GM18508 (cell line): Measurements from ENCODE around the gene SLC2A1.
"Not testable (repeated sequence)": the region's sequence is repeated elsewhere in the genome, so short reads cannot be mapped to it uniquely, and the experiment has no call there.

Experiments used
- ATAC-seq: cut with Tn5 transposase; IDR thresholded peaks from one replicate; pipeline ENCODE4 v1.9.1; 2021; ENCODE audit warnings: moderate number of reproducible peaks; ENCODE audit not compliant: insufficient read depth, unreplicated experiment

The SLC2A1 gene

DNA sequence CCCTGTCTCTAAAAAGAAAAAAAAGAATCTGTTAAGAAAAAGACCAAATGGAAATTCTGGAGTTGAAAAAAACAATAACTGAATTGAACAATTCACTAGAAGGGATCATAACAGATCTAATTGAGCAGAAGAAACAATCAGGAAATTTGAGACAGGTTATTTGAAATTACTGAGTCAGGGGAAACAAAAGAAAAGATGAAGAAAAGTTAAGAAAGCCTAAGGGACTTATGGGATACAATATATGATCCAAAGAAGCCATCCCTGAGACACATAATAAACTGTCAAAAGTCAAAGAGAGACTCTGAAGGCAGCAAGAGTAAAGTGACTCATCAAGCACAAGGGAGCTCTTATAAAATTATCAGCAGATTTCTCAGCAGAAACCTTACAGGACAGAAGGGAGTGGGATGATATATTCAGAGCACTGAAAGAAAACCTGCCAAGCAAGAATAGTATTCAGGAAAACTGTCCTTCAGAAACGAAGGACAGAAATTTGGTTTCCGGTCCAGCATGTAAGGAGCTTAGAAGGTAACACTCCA lies 44.5 kb downstream of the SLC2A1 start:
- ATAC-seq = no peak

DNA sequence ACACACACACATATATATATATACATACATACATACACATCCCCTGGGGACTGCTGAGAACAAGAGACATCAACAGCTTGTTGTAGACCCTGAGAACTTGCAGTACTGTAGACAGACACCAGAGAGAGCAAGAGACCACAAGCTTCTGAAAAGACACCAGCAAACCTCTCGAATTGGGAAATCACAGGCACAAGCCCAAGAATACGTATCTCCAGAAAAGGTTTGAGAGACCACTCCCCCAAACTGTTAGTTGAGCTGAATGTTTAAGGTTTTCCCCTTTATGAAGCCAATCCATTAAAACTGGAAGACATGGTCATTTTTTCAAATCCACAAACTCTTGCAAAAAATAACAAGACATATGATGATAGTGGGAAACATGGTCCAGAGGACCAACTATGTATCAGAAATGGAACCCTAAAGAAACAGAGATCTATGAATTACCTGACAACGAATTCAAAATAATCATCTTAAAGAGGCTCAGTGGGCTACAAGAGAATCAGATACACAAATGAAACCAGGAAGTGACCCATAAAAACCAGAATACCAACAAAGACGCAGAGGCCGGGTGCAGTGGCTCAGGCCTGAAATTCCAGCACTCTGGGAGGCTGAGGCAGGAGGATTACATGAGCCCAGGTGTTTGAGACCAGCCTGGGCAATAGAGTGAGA lies 45.1 kb downstream of the SLC2A1 start:
- ATAC-seq = no peak

DNA sequence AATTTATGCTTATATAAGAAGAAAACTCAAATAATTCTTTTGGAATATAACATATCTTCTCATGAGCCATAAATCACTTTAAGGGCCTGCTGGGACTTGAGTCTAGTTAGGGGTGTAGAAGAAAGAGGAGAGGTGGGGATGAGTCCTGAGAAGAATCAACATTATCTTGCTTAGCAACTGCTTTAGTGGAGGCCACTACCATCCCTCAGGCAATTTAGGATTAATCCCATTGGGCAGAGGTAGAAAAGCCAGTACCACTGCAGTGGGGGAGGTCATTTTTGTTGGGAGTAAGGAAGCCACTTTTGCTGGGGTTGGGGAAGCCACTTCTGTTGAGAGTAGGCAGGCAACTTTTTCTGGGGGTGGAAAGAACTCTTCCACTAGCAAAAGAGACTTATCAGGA lies 47.7 kb downstream of the SLC2A1 start:
- ATAC-seq = no peak

GRCh38 chr1:42908046-42908445 lies 50.6 kb downstream of the SLC2A1 start:
- ATAC-seq = no peak

- no peak for ATAC-seq
Measured at GRCh38 chr1:42904434-42904833, 54.2 kb downstream of the SLC2A1 start.

GRCh38 chr1:42899960-42900359 lies 58.7 kb downstream of the SLC2A1 start:
- not testable (repeated sequence) for ATAC-seq

GRCh38 chr1:42891465-42892138 lies 67.1 kb downstream of the SLC2A1 start:
- no peak for ATAC-seq

GRCh38 chr1:42889264-42889663 lies 69.4 kb downstream of the SLC2A1 start:
- no peak for ATAC-seq

- no peak for ATAC-seq
Measured at GRCh38 chr1:42888013-42888633, 70.5 kb downstream of the SLC2A1 start.

DNA sequence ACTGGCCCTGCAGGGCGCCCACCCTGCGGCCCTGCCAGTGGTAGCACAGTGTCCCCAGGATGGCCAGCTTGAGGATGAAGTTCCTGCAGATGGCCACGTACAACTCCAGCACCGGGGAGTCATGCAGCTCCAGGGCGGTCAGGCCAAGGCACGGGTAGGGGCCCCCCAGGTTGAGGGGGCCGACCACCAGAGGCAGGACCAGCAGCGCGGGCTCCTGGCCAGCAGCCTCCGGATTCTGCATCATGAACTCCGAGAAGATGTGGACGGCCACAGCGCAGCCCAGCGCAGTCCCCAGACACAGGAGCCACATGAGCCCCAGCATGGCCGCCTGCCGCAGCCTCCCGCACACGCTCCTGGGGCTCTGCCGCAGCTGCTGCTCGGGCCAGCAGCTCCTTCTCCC lies 71.3 kb downstream of the SLC2A1 start:
- no peak for ATAC-seq

- no peak for ATAC-seq
Measured at GRCh38 chr1:42886800-42887199, 71.9 kb downstream of the SLC2A1 start.

GRCh38 chr1:42886046-42886739 lies 72.5 kb downstream of the SLC2A1 start:
- no peak for ATAC-seq

- no peak for ATAC-seq
Measured at GRCh38 chr1:42880384-42880783, 78.3 kb downstream of the SLC2A1 start.

DNA sequence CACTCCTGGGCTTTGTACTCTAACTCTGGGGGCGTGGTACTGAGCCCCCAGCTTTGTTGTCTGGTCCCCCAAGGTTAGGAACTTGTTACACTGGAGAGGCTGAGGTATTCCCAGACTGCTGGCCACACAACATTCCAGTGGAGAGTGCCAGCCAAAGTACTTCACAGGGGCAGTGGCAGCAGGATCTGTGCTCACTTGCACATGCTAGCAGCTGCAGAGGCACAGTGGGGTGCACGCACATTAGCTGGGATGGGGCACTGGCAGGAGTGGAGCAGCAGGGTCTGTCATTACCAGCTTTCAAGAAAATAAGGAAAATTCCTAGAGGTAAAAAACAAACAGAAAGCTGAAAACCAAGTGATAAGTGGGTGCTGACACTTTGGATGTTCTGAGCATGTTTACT lies 81.3 kb downstream of the SLC2A1 start:
- ATAC-seq = no peak

DNA sequence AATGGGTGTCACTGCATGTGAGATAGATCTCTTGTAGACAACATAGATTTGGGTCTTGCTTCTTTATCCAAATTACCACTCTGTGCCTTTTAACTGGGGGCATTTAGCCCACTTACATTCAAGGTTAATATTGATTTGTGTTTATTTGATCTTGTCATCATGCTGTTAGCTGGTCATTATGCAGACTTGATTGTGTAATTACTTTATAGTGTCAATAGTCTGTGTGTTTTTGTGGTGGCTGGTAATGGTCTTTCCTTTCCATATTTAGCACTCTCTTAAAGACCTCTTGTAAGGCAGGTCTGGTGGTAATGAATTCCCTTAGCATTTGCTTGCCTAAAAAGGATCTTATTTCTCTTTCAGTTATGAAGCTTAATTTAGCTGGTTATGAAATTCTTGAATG lies 82.7 kb downstream of the SLC2A1 start:
- ATAC-seq = no peak
